ENCODE measurements around the gene ASGR1. TPM values are rescaled to one million over a fixed set of nuclear protein-coding genes. Genes with fewer than 3 reads are reported as not detected.

ASGR1 gene
- total RNA-seq, 2 experiments from 2014 or later = 0.64 to 0.85 TPM

- Mint-ChIP-seq H3K36me3 (ENCODE audit: low read depth) (peaks cover 29% of the 10 kb centered on the region), H3K4me3 (peak overlapping the region; percentile 95), H3K27me3 (no peaks in the 10 kb centered on the region), H3K9me3 (no peaks in the 10 kb centered on the region), H3K4me1 (ENCODE audit: low read depth) (peaks cover 39% of the 10 kb centered on the region), H3K27ac (no peak overlapping the region)
- H3K9me3 ChIP-seq (ENCODE audit: control insufficient read depth in 1 of 2, insufficient read depth in 1 of 2, low read length in 2 of 2) = no peaks in the 10 kb centered on the region
- H3K27me3 ChIP-seq (ENCODE audit: control insufficient read depth in 1 of 2, insufficient read depth in 2 of 2, low read length in 2 of 2) = no peaks in the 10 kb centered on the region
- H3K36me3 ChIP-seq (ENCODE audit: insufficient read depth, low read length) = peaks cover 48% of the 10 kb centered on the region
- no peak overlapping the region for H3K4me3 ChIP-seq (ENCODE audit: low read length)
- intact Hi-C loops (cut with DNase I, micrococcal nuclease) = loop anchor here (2.0 to 5.0 kb wide), 2 partner anchors 75 to 86 kb away; partner anchors contain the start of gene EIF5A (in 1 of the 2)
- H3K27ac ChIP-seq (ENCODE audit: low read depth in 1 of 2, low read length in 2 of 2) = peak overlapping the region; percentile 13 to 72
- CTCF ChIA-PET = interaction anchor here (0.6 to 3.4 kb wide), 19 partner anchors 11 to 176 kb away, joined by 3 to 31 read pairs (median 4); partner anchors contain the start of genes ACAP1, CTDNEP1, DVL2 and ELP5
- no peak for TF ChIP-seq CTCF (IDR thresholded peaks at IDR 0.05)
- no peak for DNase-seq
- POLR2A ChIA-PET = interaction anchor here (1.0 to 13.1 kb wide), 8 partner anchors 16 to 258 kb away, joined by 3 to 234 read pairs (median 6); partner anchors contain the start of genes ACAP1, CTDNEP1, DVL2 and ELP5
- H3K4me1 ChIP-seq (ENCODE audit: insufficient read depth, low read length) = peaks cover 47% of the 10 kb centered on the region
- no peak for ATAC-seq (ENCODE audit: poor library complexity)
These were observed 42.3 kb upstream of the ASGR1 start for GRCh38 chr17:7221278-7222092.

GRCh38 chr17:7220593-7221277 lies 41.6 kb upstream of the ASGR1 start:
- ATAC-seq (ENCODE audit: poor library complexity) = peak; percentile 62
- POLR2A ChIA-PET = interaction anchor here (0.6 to 13.1 kb wide), 7 partner anchors 17 to 258 kb away, joined by 3 to 234 read pairs (median 6); partner anchors contain the start of genes CTDNEP1, DVL2, ELP5 and GABARAP

More at GRCh38 chr17:7220593-7221277, 41.6 kb upstream of the ASGR1 start:
- Mint-ChIP-seq H3K27ac (peak overlapping the region; percentile 72), H3K27me3 (no peaks in the 10 kb centered on the region), H3K9me3 (no peaks in the 10 kb centered on the region), H3K4me1 (ENCODE audit: low read depth) (peaks cover 47% of the 10 kb centered on the region), H3K4me3 (peak overlapping the region; percentile 95), H3K36me3 (ENCODE audit: low read depth) (peaks cover 25% of the 10 kb centered on the region)
- Histone ChIP-seq H3K4me1 (ENCODE audit: insufficient read depth, low read length) (peaks cover 55% of the 10 kb centered on the region), H3K27ac (ENCODE audit: low read depth in 1 of 2, low read length in 2 of 2) (peak overlapping the region; percentile 72 to 79), H3K36me3 (ENCODE audit: insufficient read depth, low read length) (peaks cover 41% of the 10 kb centered on the region), H3K4me3 (ENCODE audit: low read length) (peak overlapping the region; percentile 70), H3K27me3 (ENCODE audit: control insufficient read depth in 1 of 2, insufficient read depth in 2 of 2, low read length in 2 of 2) (no peaks in the 10 kb centered on the region), H3K9me3 (ENCODE audit: control insufficient read depth in 1 of 2, insufficient read depth in 1 of 2, low read length in 2 of 2) (no peaks in the 10 kb centered on the region)
- DNase-seq = peak in 13 of 14 experiments; percentile 44 to 81 (median 62)
- intact Hi-C loops (cut with DNase I, micrococcal nuclease) = loop anchor here (1.0 to 5.0 kb wide), 3 partner anchors 17 to 87 kb away; partner anchors contain the start of gene EIF5A (in 1 of the 2)
- TF ChIP-seq CTCF (IDR thresholded peaks at IDR 0.05) = peak; percentile 45
- CTCF ChIA-PET = interaction anchor here (0.6 to 3.4 kb wide), 22 partner anchors 11 to 175 kb away, joined by 3 to 31 read pairs (median 4); partner anchors contain the start of genes ACAP1, CTDNEP1, DVL2 and ELP5

Measured in CD4-positive, alpha-beta T cell (primary cell).